Epidermal melanocyte (primary cell): Measurements from ENCODE around the gene GPAT2.
"Not testable (repeated sequence)": the region's sequence is repeated elsewhere in the genome, so short reads cannot be mapped to it uniquely, and the experiment has no call there.

Experiments used
- DNase-seq: peaks from one replicate; pipeline ENCODE4 v3.0.0; 2011; ENCODE audit warnings: low spot score; ENCODE audit not compliant: insufficient read length

The GPAT2 gene

GRCh38 chr2:96065381-96065930 is 30.7 kb upstream of the GPAT2 start:
- DNase-seq: no peak

GRCh38 chr2:96064760-96065159 is 30.0 kb upstream of the GPAT2 start:
- DNase-seq: not testable (repeated sequence)

- not testable (repeated sequence) for DNase-seq
These were observed 29.4 kb upstream of the GPAT2 start for GRCh38 chr2:96064047-96064675.

GRCh38 chr2:96063116-96063899 is 28.6 kb upstream of the GPAT2 start:
- not testable (repeated sequence) for DNase-seq

GRCh38 chr2:96062483-96062882 is 27.8 kb upstream of the GPAT2 start:
- not testable (repeated sequence) for DNase-seq

GRCh38 chr2:96061901-96062300 is 27.2 kb upstream of the GPAT2 start:
- DNase-seq: not testable (repeated sequence)

- DNase-seq: not testable (repeated sequence)
These were observed 26.6 kb upstream of the GPAT2 start for GRCh38 chr2:96061197-96061817.

- not testable (repeated sequence) for DNase-seq
These were observed 25.6 kb upstream of the GPAT2 start for GRCh38 chr2:96060325-96060724.

- DNase-seq: not testable (repeated sequence)
These were observed 24.7 kb upstream of the GPAT2 start for GRCh38 chr2:96059443-96059842.

GRCh38 chr2:96055830-96056229 is 21.1 kb upstream of the GPAT2 start:
- not testable (repeated sequence) for DNase-seq

GRCh38 chr2:96054537-96054936 is 19.8 kb upstream of the GPAT2 start:
- not testable (repeated sequence) for DNase-seq

GRCh38 chr2:96053385-96053784 is 18.7 kb upstream of the GPAT2 start:
- DNase-seq: not testable (repeated sequence)

GRCh38 chr2:96052632-96053031 is 17.9 kb upstream of the GPAT2 start:
- DNase-seq: not testable (repeated sequence)

- not testable (repeated sequence) for DNase-seq
These were observed 15.2 kb upstream of the GPAT2 start for GRCh38 chr2:96049917-96050262.

- not testable (repeated sequence) for DNase-seq
These were observed 14.6 kb upstream of the GPAT2 start for GRCh38 chr2:96049049-96049916.

GRCh38 chr2:96035554-96035953 is 838 bp upstream of the GPAT2 start:
- not testable (repeated sequence) for DNase-seq

GRCh38 chr2:96033997-96034396 is 719 bp downstream of the GPAT2 start:
- not testable (repeated sequence) for DNase-seq

- not testable (repeated sequence) for DNase-seq
These were observed 6.9 kb downstream of the GPAT2 start for GRCh38 chr2:96027725-96028325.

- DNase-seq: not testable (repeated sequence)
These were observed 9.0 kb downstream of the GPAT2 start for GRCh38 chr2:96025755-96026154.

GRCh38 chr2:96025194-96025492 is 9.6 kb downstream of the GPAT2 start:
- no peak for DNase-seq
